HG03060 (cell line): ENCODE measurements around the gene HOXA4.

Experiments used
- ATAC-seq: cut with Tn5 transposase; IDR thresholded peaks from one replicate; pipeline ENCODE4 v1.9.1; 2021; ENCODE audit warnings: low read depth, moderate number of reproducible peaks; ENCODE audit not compliant: unreplicated experiment

The HOXA4 gene

GRCh38 chr7:27148756-27149641 lies 18.4 kb upstream of the HOXA4 start:
- no peak for ATAC-seq

- ATAC-seq, result no peak
Measured at GRCh38 chr7:27148031-27148755, 17.6 kb upstream of the HOXA4 start.

GRCh38 chr7:27147199-27148030 lies 16.9 kb upstream of the HOXA4 start, which contains the start of gene HOXA6:
TSS of gene HOXA6 (minus strand) at chr7:27147774. CDS start at chr7:27147749, 25 bp downstream.
- ATAC-seq, result no peak

GRCh38 chr7:27146491-27147198 lies 16.1 kb upstream of the HOXA4 start:
- ATAC-seq, result no peak

- no peak for ATAC-seq
Measured at GRCh38 chr7:27145914-27146412, 15.4 kb upstream of the HOXA4 start.

GRCh38 chr7:27145165-27145913 lies 14.8 kb upstream of the HOXA4 start:
- ATAC-seq, result no peak

GRCh38 chr7:27144781-27145164 lies 14.2 kb upstream of the HOXA4 start:
- ATAC-seq, result no peak

GRCh38 chr7:27143950-27144780 lies 13.6 kb upstream of the HOXA4 start:
- no peak for ATAC-seq

GRCh38 chr7:27143023-27143949 lies 12.7 kb upstream of the HOXA4 start, which contains the start of gene HOXA5:
TSS of gene HOXA5 (minus strand) at chr7:27143681. CDS start at chr7:27143607, 74 bp downstream.
- ATAC-seq, result no peak

GRCh38 chr7:27142580-27143022 lies 12.0 kb upstream of the HOXA4 start:
- no peak for ATAC-seq

GRCh38 chr7:27141923-27142579 lies 11.5 kb upstream of the HOXA4 start:
- no peak for ATAC-seq

GRCh38 chr7:27141137-27141922 lies 10.8 kb upstream of the HOXA4 start:
- no peak for ATAC-seq

- no peak for ATAC-seq
Measured at GRCh38 chr7:27140126-27140857, 9.7 kb upstream of the HOXA4 start.

GRCh38 chr7:27139334-27140125 lies 9.0 kb upstream of the HOXA4 start:
- no peak for ATAC-seq

- no peak for ATAC-seq
Measured at GRCh38 chr7:27138985-27139333, 8.4 kb upstream of the HOXA4 start.
